SK-N-SH (cell line): ENCODE data around the gene ATXN7. TPM values are rescaled to one million over a fixed set of nuclear protein-coding genes. Genes with fewer than 3 reads are reported as not detected.

Experiments used
- CTCF ChIA-PET: fragments of 300-600, 350-600 bp; formaldehyde crosslinking; extraction: SDS; loops from one replicate; lab custom pipeline; 2021; lab: Yijun Ruan, JAX
- POLR2A ChIA-PET: fragments of 350-600 bp; sonication (Branson Sonifier 250); formaldehyde crosslinking; extraction: SDS; loops from one replicate; lab custom pipeline; 2020; ENCODE audit warnings: antibody characterized with exemption, inconsistent platforms; lab: Yijun Ruan, JAX
- DNase-seq: peaks from one replicate; pipeline ENCODE4 v3.0.0; 2012
- H2AFZ ChIP-seq: fragments of 200-600 bp; sonication (generic); 2 replicates; pipeline ENCODE4 v1.8.1; 2016; ENCODE audit warnings: antibody characterized with exemption, mild to moderate bottlenecking, low read depth
- H3F3A ChIP-seq: fragments of 200-600 bp; sonication (generic); replicated peaks from 2 replicates; pipeline ENCODE3; 2016; ENCODE audit warnings: antibody characterized with exemption, mild to moderate bottlenecking; ENCODE audit not compliant: insufficient read depth
- H3K27ac ChIP-seq, 2 experiments: fragments of 200-500 bp in 1 of 2; fragments of 200-600 bp in 1 of 2; sonication (Bioruptor generic) in 1 of 2; sonication (generic), shearing (Covaris generic) in 1 of 2; 2 replicates each; pipeline versions ENCODE4 v1.5.1 to v1.6.1; 2014 to 2016; ENCODE audit warnings: low read depth in 2 of 2, inconsistent platforms in 1 of 2, low read length in 1 of 2, mild to moderate bottlenecking in 1 of 2, mixed read lengths in 1 of 2
- H3K27me3 ChIP-seq: fragments of 200-600 bp; sonication (generic), shearing (Covaris generic); 2 replicates; pipeline ENCODE4 v1.6.1; 2016; ENCODE audit warnings: mixed run types; ENCODE audit not compliant: insufficient read depth
- H3K36me3 ChIP-seq, 2 experiments: fragments of 200-500 bp in 1 of 2; fragments of 200-600 bp in 1 of 2; sonication (Bioruptor generic) in 1 of 2; sonication (generic) in 1 of 2; replicated peaks in 1 of 2; 2 replicates each; pipeline versions ENCODE3 to v1.5.1; 2014 to 2016; ENCODE audit warnings: low read length in 1 of 2, mild to moderate bottlenecking in 1 of 2; ENCODE audit not compliant: insufficient read depth in 2 of 2, control insufficient read depth in 1 of 2
- H3K4me1 ChIP-seq, 2 experiments: fragments of 200-500 bp in 1 of 2; fragments of 200-600 bp in 1 of 2; sonication (Bioruptor generic) in 1 of 2; sonication (generic), shearing (Covaris generic) in 1 of 2; 2 replicates each; pipeline versions ENCODE4 v1.5.1 to v1.6.1; 2014 to 2016; ENCODE audit warnings: low read depth in 1 of 2, low read length in 1 of 2, mixed run types in 1 of 2; ENCODE audit not compliant: insufficient read depth in 2 of 2, control insufficient read depth in 1 of 2
- H3K4me2 ChIP-seq: fragments of 200-600 bp; sonication (generic), shearing (Covaris generic); 2 replicates; pipeline ENCODE4 v1.6.1; 2017; ENCODE audit warnings: mixed run types
- H3K4me3 ChIP-seq, 2 experiments: fragments of 200-500 bp in 1 of 2; fragments of 200-600 bp in 1 of 2; sonication (Bioruptor generic) in 1 of 2; sonication (generic), shearing (Covaris generic) in 1 of 2; 2 replicates each; pipeline versions ENCODE4 v1.5.1 to v1.8.1; 2014 to 2016; ENCODE audit warnings: low read depth in 2 of 2, inconsistent platforms in 1 of 2, low read length in 1 of 2, mild to moderate bottlenecking in 1 of 2, mixed read lengths in 1 of 2, moderate library complexity in 1 of 2
- H3K79me2 ChIP-seq: fragments of 200-600 bp; sonication (generic); 2 replicates; pipeline ENCODE4 v1.8.1; 2017; ENCODE audit warnings: mild to moderate bottlenecking; ENCODE audit not compliant: insufficient read depth
- H3K9ac ChIP-seq: fragments of 200-600 bp; sonication (generic); 2 replicates; pipeline ENCODE4 v1.6.1; 2017; ENCODE audit warnings: mixed run types
- H3K9me2 ChIP-seq: fragments of 200-600 bp; sonication (generic); 2 replicates; pipeline ENCODE4 v1.6.1; 2017; ENCODE audit warnings: mixed run types
- H3K9me3 ChIP-seq: fragments of 200-600 bp; sonication (generic); 2 replicates; pipeline ENCODE4 v1.6.1; 2017; ENCODE audit warnings: mixed run types, mild to moderate bottlenecking, moderate library complexity
- H4K20me1 ChIP-seq: fragments of 200-600 bp; sonication (generic); 2 replicates; pipeline ENCODE4 v1.6.1; 2017; ENCODE audit warnings: mild to moderate bottlenecking, mixed run types; ENCODE audit not compliant: insufficient read depth
- CHD2 ChIP-seq: fragments of 150-350 bp; IDR thresholded peaks from 2 replicates; pipeline ENCODE4 v1.6.1; 2018; ENCODE audit warnings: low read length; ENCODE audit not compliant: partially characterized antibody
- ELF1 ChIP-seq: IDR thresholded peaks from 2 replicates; pipeline ENCODE4 v1.4.0; 2012
- EZH2phosphoT487 ChIP-seq: fragments of 200-600 bp; sonication (generic); IDR thresholded peaks from 2 replicates; pipeline ENCODE4 v1.6.1; 2017; ENCODE audit warnings: low read depth, mixed run types, mild to moderate bottlenecking, antibody characterized with exemption, moderate library complexity, borderline replicate concordance
- FOSL2 ChIP-seq: IDR thresholded peaks from 2 replicates; pipeline ENCODE4 v1.4.0; 2012; ENCODE audit warnings: low read depth, mild to moderate bottlenecking, moderate library complexity, borderline replicate concordance
- GATA2 ChIP-seq: sonication (generic); formaldehyde crosslinking; IDR thresholded peaks from 2 replicates; pipeline ENCODE4 v1.5.0; 2020; ENCODE audit warnings: mild to moderate bottlenecking, missing genetic modification reagents
- MEF2A ChIP-seq: IDR thresholded peaks from 2 replicates; pipeline ENCODE4 v1.4.0; 2012; ENCODE audit warnings: low read depth, borderline replicate concordance
- MXI1 ChIP-seq: IDR thresholded peaks from 2 replicates; pipeline ENCODE4 v1.6.1; 2012; ENCODE audit warnings: mild to moderate bottlenecking, low read depth, low read length, improper control_type of control experiment
- NRF1 ChIP-seq: IDR thresholded peaks from 2 replicates; pipeline ENCODE4 v1.6.1; 2012; ENCODE audit warnings: low read depth, mild to moderate bottlenecking, low read length
- RAD21 ChIP-seq: IDR thresholded peaks from 2 replicates; pipeline ENCODE4 v1.6.1; 2012; ENCODE audit warnings: mild to moderate bottlenecking, low read length
- RCOR1 ChIP-seq: fragments of 150-350 bp; IDR thresholded peaks from 2 replicates; pipeline ENCODE4 v1.6.1; 2017; ENCODE audit warnings: antibody characterized with exemption, low read length
- TEAD4 ChIP-seq: IDR thresholded peaks from 2 replicates; pipeline ENCODE4 v1.4.0; 2012; ENCODE audit warnings: mild to moderate bottlenecking, borderline replicate concordance; ENCODE audit not compliant: insufficient read depth
- ZBTB33 ChIP-seq: IDR thresholded peaks from 2 replicates; pipeline ENCODE4 v1.4.0; 2012; ENCODE audit warnings: low read depth, borderline replicate concordance
- WGBS: methylation state at CpG from one replicate; pipeline ENCODE4 v1.1.6; 2017; ENCODE audit warnings: low lambda C conversion rate; 5-methylcytosine and 5-hydroxymethylcytosine counted together
- polyA plus RNA-seq, 3 experiments: library from polyadenylated mRNA; depleted of rRNA; stranded (reverse); fragments of >200 nt; gene quantifications; 2 replicates each; pipeline ENCODE4 v1.2.3, GENCODE V29; 2012
- TF ChIP-seq, protein P1 (sequence below): IDR thresholded peaks from 2 replicates; pipeline ENCODE4 v1.4.0; 2012; ENCODE audit warnings: low read depth
- TF ChIP-seq, protein P2 (sequence below): IDR thresholded peaks from 2 replicates; pipeline ENCODE4 v1.6.1; 2012; ENCODE audit warnings: mild to moderate bottlenecking, low read depth, low read length, moderate library complexity
- TF ChIP-seq, protein P3 (sequence below): fragments of 200-600 bp; sonication (generic); IDR thresholded peaks from 2 replicates; pipeline ENCODE4 v1.6.1; 2017; ENCODE audit warnings: antibody characterized with exemption, mild to moderate bottlenecking, moderate library complexity
- TF ChIP-seq, protein P4 (sequence below): fragments of 150-350 bp; IDR thresholded peaks from 2 replicates; pipeline ENCODE4 v1.6.1; 2016; ENCODE audit warnings: mild to moderate bottlenecking, low read depth, low read length
- TF ChIP-seq, protein P5 (sequence below): IDR thresholded peaks from 2 replicates; pipeline ENCODE4 v1.4.0; 2012; ENCODE audit warnings: low read depth, borderline replicate concordance

Gene ATXN7
- polyA plus RNA-seq, 1 of the 3 experiments (the other 2 are of a cell fraction): 6.2 TPM

- no peak for TF ChIP-seq FOSL2
- TF ChIP-seq, all 33 proteins: peak for 0
These were observed 135.4 kb downstream of the ATXN7 start (continued) for GRCh38 chr3:63998852-63999754.

DNA sequence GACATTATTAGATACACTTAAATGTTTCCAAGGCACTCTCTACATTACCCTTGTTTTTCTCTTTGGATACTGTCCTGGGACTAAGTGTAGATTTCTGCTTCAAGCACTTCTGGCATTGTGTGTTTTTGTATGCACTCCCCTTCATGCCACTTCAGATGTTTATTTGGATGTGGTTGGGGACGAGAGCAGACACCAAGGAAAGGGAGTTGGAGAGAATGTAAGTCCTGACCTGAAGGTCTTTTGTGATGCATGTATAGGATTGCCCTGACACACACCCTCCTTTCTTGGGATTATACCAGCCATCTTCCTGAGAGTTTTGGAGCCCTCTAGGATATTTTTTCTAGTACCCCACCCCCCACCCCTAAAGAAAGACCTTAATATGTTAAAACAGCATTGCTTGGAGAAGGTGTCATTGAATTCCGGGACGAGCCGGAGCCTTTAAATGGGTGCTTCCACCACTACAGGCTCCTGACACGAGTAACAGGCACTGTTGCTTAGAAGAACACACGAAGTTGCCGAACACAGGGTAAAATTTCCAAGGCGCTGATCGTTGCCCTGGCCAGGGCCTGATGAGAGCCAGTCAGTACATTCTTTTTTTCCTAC lies 136.9 kb downstream of the ATXN7 start:
- Histone ChIP-seq H3K4me3 (no peak overlapping the region), H3K4me2 (no peak overlapping the region), H3K9me3 (no peaks in the 10 kb centered on the region), H2AFZ (no peak overlapping the region), H3F3A (no peaks in the 10 kb centered on the region), H3K36me3 (peaks cover 83 to 84% of the 10 kb centered on the region in 2 experiments), H3K79me2 (0 out of 2 replicates have a peak, but pooled peaks cover 2% of the 10 kb centered on the region), H3K27ac (no peak overlapping the region), H3K4me1 (no peaks in the 10 kb centered on the region), H3K9ac (no peak overlapping the region), H4K20me1 (0 out of 2 replicates have a peak, but pooled peaks cover 3% of the 10 kb centered on the region), H3K27me3 (no peaks in the 10 kb centered on the region), H3K9me2 (no peaks in the 10 kb centered on the region)
- no peak for TF ChIP-seq CHD2
- no peak for TF ChIP-seq ELF1
- no peak for TF ChIP-seq MXI1
- TF ChIP-seq MEF2A: no peak
- no peak for TF ChIP-seq NRF1
- no peak for TF ChIP-seq GATA2 (CRISPR knock-in tag)
- no peak for TF ChIP-seq RAD21
- TF ChIP-seq, protein P1, sequence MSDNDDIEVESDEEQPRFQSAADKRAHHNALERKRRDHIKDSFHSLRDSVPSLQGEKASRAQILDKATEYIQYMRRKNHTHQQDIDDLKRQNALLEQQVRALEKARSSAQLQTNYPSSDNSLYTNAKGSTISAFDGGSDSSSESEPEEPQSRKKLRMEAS: no peak
- TF ChIP-seq, protein P2, sequence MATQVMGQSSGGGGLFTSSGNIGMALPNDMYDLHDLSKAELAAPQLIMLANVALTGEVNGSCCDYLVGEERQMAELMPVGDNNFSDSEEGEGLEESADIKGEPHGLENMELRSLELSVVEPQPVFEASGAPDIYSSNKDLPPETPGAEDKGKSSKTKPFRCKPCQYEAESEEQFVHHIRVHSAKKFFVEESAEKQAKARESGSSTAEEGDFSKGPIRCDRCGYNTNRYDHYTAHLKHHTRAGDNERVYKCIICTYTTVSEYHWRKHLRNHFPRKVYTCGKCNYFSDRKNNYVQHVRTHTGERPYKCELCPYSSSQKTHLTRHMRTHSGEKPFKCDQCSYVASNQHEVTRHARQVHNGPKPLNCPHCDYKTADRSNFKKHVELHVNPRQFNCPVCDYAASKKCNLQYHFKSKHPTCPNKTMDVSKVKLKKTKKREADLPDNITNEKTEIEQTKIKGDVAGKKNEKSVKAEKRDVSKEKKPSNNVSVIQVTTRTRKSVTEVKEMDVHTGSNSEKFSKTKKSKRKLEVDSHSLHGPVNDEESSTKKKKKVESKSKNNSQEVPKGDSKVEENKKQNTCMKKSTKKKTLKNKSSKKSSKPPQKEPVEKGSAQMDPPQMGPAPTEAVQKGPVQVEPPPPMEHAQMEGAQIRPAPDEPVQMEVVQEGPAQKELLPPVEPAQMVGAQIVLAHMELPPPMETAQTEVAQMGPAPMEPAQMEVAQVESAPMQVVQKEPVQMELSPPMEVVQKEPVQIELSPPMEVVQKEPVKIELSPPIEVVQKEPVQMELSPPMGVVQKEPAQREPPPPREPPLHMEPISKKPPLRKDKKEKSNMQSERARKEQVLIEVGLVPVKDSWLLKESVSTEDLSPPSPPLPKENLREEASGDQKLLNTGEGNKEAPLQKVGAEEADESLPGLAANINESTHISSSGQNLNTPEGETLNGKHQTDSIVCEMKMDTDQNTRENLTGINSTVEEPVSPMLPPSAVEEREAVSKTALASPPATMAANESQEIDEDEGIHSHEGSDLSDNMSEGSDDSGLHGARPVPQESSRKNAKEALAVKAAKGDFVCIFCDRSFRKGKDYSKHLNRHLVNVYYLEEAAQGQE: no peak
- no peak for TF ChIP-seq FOSL2
- TF ChIP-seq EZH2phosphoT487: no peak
- TF ChIP-seq, protein P3, sequence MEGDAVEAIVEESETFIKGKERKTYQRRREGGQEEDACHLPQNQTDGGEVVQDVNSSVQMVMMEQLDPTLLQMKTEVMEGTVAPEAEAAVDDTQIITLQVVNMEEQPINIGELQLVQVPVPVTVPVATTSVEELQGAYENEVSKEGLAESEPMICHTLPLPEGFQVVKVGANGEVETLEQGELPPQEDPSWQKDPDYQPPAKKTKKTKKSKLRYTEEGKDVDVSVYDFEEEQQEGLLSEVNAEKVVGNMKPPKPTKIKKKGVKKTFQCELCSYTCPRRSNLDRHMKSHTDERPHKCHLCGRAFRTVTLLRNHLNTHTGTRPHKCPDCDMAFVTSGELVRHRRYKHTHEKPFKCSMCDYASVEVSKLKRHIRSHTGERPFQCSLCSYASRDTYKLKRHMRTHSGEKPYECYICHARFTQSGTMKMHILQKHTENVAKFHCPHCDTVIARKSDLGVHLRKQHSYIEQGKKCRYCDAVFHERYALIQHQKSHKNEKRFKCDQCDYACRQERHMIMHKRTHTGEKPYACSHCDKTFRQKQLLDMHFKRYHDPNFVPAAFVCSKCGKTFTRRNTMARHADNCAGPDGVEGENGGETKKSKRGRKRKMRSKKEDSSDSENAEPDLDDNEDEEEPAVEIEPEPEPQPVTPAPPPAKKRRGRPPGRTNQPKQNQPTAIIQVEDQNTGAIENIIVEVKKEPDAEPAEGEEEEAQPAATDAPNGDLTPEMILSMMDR: no peak
- TF ChIP-seq, protein P4, sequence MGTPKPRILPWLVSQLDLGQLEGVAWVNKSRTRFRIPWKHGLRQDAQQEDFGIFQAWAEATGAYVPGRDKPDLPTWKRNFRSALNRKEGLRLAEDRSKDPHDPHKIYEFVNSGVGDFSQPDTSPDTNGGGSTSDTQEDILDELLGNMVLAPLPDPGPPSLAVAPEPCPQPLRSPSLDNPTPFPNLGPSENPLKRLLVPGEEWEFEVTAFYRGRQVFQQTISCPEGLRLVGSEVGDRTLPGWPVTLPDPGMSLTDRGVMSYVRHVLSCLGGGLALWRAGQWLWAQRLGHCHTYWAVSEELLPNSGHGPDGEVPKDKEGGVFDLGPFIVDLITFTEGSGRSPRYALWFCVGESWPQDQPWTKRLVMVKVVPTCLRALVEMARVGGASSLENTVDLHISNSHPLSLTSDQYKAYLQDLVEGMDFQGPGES: no peak
- no peak for TF ChIP-seq RCOR1
- no peak for TF ChIP-seq TEAD4
- no peak for TF ChIP-seq ZBTB33
- TF ChIP-seq, protein P5, sequence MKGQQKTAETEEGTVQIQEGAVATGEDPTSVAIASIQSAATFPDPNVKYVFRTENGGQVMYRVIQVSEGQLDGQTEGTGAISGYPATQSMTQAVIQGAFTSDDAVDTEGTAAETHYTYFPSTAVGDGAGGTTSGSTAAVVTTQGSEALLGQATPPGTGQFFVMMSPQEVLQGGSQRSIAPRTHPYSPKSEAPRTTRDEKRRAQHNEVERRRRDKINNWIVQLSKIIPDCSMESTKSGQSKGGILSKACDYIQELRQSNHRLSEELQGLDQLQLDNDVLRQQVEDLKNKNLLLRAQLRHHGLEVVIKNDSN: no peak
- DNase-seq: no peak
- WGBS: 91% methylated on average over 9 of the region's 9 CpGs
- ChIA-PET CTCF (interaction anchor here (0.6 kb wide), 1 partner anchor 45 kb away, joined by 3 read pairs; no protein-coding TSS in a partner anchor), POLR2A (no interaction called here)
